MM.1S (cell line): ENCODE results near the gene VEZF1.

Experiments used
- EZH2 ChIP-seq: fragments of 300-600 bp; sonication (generic); optimal IDR thresholded peaks from 2 replicates; pipeline ENCODE3; 2017; ENCODE audit warnings: low read depth, mild to moderate bottlenecking, antibody characterized with exemption, low read length, mixed read lengths
- EZH2phosphoT487 ChIP-seq: fragments of 300-600 bp; sonication (generic); IDR thresholded peaks from 2 replicates; pipeline ENCODE4 v1.6.1; 2018; ENCODE audit warnings: antibody characterized with exemption, low read length
- TF ChIP-seq, protein P1 (sequence below): fragments of 300-600 bp; sonication (generic); IDR thresholded peaks from 2 replicates; pipeline ENCODE4 v1.5.1; 2016; ENCODE audit warnings: antibody characterized with exemption, low read length, mixed read lengths

DNA sequence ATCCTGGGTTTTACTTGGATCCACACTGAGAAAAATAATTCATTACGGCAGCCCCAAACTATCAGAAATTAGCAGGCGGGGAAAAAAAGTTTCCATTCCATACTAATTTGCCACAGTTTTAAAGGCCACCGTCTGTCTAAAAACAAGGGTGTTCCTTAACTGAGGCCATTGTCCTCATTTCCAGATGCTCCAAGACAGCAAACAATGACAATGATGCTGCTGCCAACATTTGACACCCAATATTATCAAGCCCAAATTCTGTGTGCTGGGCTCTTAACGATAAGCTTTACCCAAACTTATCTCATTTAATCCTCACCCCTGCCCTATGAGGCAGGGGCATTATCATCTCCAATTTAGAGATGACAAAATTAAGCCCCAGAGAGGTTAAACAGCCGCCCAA, 59.1 kb downstream of the VEZF1 start:
- TF ChIP-seq, protein P1, sequence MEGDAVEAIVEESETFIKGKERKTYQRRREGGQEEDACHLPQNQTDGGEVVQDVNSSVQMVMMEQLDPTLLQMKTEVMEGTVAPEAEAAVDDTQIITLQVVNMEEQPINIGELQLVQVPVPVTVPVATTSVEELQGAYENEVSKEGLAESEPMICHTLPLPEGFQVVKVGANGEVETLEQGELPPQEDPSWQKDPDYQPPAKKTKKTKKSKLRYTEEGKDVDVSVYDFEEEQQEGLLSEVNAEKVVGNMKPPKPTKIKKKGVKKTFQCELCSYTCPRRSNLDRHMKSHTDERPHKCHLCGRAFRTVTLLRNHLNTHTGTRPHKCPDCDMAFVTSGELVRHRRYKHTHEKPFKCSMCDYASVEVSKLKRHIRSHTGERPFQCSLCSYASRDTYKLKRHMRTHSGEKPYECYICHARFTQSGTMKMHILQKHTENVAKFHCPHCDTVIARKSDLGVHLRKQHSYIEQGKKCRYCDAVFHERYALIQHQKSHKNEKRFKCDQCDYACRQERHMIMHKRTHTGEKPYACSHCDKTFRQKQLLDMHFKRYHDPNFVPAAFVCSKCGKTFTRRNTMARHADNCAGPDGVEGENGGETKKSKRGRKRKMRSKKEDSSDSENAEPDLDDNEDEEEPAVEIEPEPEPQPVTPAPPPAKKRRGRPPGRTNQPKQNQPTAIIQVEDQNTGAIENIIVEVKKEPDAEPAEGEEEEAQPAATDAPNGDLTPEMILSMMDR: no peak
- TF ChIP-seq EZH2 (no peak), EZH2phosphoT487 (no peak)
